GM13976 (cell line): Measurements from ENCODE around the gene UPK1A.

Experiments
- DNase-seq: peaks from one replicate; pipeline ENCODE4 v3.0.0; 2012; ENCODE audit warnings: low spot score
- in situ Hi-C: fragments of 300-500 bp; cut with MboI; formaldehyde crosslinking; loops from one replicate; pipeline ENCODE4 v1.12.0; 2022; ENCODE audit warnings: low sequenced_read_pairs, mixed read lengths, inconsistent platforms; ENCODE audit not compliant: unreplicated experiment
- TF ChIP-seq, protein P1 (sequence below): IDR thresholded peaks from 2 replicates; pipeline ENCODE4 v1.5.1; 2012; ENCODE audit warnings: borderline replicate concordance, mild to moderate bottlenecking; ENCODE audit not compliant: insufficient read depth; ENCODE audit errors: extremely low read depth, missing control alignments, control extremely low read depth

The UPK1A gene

GRCh38 chr19:35666251-35666913, at the start of gene UPK1A:
Gene UPK1A, plus strand, starts transcription at chr19:35666517. Its CDS starts 296 bp downstream, at chr19:35666813.
- TF ChIP-seq, protein P1, sequence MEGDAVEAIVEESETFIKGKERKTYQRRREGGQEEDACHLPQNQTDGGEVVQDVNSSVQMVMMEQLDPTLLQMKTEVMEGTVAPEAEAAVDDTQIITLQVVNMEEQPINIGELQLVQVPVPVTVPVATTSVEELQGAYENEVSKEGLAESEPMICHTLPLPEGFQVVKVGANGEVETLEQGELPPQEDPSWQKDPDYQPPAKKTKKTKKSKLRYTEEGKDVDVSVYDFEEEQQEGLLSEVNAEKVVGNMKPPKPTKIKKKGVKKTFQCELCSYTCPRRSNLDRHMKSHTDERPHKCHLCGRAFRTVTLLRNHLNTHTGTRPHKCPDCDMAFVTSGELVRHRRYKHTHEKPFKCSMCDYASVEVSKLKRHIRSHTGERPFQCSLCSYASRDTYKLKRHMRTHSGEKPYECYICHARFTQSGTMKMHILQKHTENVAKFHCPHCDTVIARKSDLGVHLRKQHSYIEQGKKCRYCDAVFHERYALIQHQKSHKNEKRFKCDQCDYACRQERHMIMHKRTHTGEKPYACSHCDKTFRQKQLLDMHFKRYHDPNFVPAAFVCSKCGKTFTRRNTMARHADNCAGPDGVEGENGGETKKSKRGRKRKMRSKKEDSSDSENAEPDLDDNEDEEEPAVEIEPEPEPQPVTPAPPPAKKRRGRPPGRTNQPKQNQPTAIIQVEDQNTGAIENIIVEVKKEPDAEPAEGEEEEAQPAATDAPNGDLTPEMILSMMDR = no peak
- in situ Hi-C loops = no loop called here
- no peak for DNase-seq

GRCh38 chr19:35618857-35619256, 47.5 kb upstream of the UPK1A start:
- no peak for DNase-seq
- TF ChIP-seq, protein P1 = no peak
- in situ Hi-C loops = no loop called here

DNA sequence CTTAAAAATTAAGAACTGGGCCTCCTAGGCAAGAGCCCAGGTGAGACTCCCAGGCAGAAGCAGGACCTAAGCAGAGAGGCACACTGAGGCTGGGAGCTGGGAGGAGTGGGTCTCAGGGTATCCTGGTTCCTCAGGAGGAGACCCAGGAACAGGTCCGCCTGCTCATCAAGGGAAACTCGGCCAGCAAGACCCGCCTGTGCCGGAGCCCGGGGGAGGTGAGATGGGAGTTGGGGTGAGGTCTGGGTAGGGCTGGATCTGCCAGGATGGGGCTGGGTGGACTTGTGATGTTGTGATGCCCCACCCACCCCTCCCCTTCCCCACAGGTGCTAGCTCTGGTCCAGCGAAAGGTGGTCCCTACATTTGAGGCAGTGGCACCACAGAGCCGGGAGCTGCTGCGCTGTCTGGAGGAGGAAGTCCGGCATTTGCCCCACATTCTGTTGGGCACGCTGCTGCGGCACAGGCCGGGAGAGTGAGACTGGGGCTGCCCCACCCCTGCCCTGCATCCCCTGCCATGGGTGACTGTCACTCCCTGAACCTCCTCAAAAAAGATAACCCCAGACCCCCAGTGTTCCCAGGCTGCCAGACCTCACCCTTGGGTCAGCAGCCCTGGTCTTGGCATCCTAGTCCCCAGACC, 46.9 kb upstream of the UPK1A start:
- no peak for DNase-seq
- TF ChIP-seq, protein P1 = no peak
- in situ Hi-C loops = no loop called here

GRCh38 chr19:35620001-35620400, 46.3 kb upstream of the UPK1A start:
- in situ Hi-C loops = no loop called here
- DNase-seq = no peak
- TF ChIP-seq, protein P1 = no peak

GRCh38 chr19:35621708-35622107, 44.6 kb upstream of the UPK1A start:
- in situ Hi-C loops = no loop called here
- TF ChIP-seq, protein P1 = no peak
- no peak for DNase-seq

- DNase-seq = no peak
- TF ChIP-seq, protein P1 = no peak
- in situ Hi-C loops = no loop called here
Observed at GRCh38 chr19:35622750-35623149, 43.6 kb upstream of the UPK1A start.
